Measurements from ENCODE around the gene LINGO4. TPM values are rescaled to one million over a fixed set of nuclear protein-coding genes. Genes with fewer than 3 reads are reported as not detected.

Gene LINGO4
- total and polyA plus RNA-seq, 3 donors from 2014 or later, result 1.4 to 3.5 (median 3.1) TPM

DNA sequence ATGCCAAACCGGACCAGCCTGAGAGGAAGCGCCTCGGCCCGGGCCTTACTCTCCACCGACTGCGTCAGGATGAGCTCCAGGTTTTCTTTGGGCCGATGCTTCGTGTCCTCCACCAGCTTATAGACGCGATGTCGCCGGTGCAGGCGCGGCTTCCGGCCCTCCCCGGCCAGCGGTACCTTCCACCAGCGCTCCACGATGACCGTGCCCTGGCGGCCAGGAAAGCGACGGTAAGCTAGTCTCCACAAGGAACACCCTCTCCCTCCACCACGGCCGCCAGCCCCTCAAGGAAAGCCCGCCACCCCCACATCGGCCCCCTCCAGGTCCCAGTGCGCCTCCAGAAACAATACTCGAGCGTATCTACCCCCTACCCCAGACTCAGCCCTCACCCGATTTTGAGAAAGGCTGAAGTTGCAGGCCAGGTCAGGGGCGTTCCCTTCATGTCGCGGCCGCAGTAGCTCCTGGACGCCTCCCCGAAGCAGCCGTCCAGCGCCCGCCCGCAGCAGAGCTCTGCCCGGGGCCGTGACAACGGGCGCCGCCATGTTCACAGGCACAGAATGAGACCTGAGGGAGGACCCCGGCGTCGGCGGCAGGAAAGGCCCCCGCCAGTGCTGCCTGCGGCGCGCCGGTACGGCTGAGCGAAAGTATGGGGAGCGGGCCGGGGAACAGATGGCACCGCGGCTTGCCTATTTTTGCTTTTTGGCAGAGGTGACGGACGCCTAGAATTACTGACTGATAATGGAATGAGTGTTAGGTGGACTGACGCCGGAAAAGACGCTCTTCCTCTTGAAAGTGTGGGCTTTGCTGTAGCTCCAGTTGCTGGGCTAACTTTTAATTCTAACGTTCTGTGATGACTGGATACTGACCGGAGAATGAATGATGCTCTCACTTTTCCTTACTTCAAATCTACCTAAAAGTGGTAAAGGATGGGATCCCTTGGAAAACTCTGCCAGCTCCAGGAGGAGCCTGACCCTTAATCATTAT is 42.0 kb downstream of the LINGO4 start, which contains the start of gene MRPL9:
TSS of gene MRPL9 (minus strand) at position 556 of the 981 bp plus-strand sequence. CDS start at position 539, 17 bp downstream.
- WGBS, 2 donors, result 1 to 2% methylated on average over 35 to 60 of the region's 68 CpGs
- intact Hi-C loops (cut with DNase I; ENCODE audit: low total_unique reads), result no loop called here

DNA sequence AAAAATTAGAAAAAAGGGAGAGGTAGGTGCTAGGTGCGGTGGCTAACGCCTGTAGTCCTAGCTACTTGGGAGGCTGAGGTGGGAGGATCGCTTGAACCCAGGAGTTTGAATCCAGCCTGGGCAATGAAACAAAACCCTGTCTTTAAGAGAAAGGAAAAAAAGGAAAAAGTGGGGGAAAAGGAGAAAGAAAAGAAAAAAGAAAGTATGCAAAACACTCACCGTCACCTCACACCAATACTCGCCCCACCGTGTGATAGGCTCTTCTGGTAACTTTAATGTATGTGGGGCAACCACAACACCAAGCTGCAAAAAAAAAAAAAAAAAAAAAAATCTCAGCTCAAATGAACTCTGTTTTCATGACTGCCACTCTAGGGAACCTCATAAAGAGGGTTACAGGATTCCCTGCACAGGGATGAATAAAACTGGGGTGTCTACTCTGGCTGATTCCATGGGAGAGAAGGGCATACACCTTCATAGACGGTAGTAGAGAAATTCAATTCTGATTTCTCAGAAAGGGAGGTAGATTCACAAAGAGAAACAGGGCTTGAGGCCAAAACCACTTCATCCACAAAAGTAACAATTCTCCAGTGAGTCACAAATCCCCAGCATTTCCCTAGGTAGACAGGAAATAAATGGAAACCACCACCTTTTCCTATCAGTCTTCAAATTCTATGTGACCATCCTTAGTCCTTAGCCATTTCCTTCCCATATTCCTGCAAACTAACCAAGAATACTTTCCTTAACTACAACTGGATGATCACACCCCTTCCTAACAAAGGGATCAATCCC is 44.4 kb downstream of the LINGO4 start:
- Histone ChIP-seq H3K27me3 (no peaks in the 10 kb centered on the region), H3K36me3 (ENCODE audit: low read depth, missing control alignments) (no peaks in the 10 kb centered on the region), H3K9me3 (no peaks in the 10 kb centered on the region), H3K4me3 (no peak overlapping the region), H3K27ac (no peak overlapping the region), H3K4me1 (no peaks in the 10 kb centered on the region)
- TF ChIP-seq, protein P1, sequence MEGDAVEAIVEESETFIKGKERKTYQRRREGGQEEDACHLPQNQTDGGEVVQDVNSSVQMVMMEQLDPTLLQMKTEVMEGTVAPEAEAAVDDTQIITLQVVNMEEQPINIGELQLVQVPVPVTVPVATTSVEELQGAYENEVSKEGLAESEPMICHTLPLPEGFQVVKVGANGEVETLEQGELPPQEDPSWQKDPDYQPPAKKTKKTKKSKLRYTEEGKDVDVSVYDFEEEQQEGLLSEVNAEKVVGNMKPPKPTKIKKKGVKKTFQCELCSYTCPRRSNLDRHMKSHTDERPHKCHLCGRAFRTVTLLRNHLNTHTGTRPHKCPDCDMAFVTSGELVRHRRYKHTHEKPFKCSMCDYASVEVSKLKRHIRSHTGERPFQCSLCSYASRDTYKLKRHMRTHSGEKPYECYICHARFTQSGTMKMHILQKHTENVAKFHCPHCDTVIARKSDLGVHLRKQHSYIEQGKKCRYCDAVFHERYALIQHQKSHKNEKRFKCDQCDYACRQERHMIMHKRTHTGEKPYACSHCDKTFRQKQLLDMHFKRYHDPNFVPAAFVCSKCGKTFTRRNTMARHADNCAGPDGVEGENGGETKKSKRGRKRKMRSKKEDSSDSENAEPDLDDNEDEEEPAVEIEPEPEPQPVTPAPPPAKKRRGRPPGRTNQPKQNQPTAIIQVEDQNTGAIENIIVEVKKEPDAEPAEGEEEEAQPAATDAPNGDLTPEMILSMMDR (IDR thresholded peaks at IDR 0.05), result no peak
- no peak for TF ChIP-seq POLR2A (IDR thresholded peaks at IDR 0.05)
- no peak for DNase-seq
- intact Hi-C loops (cut with DNase I; ENCODE audit: low total_unique reads), result no loop called here
- WGBS, 2 donors, result 86 to 96% methylated on average over 7 of the region's 7 CpGs

More for the DNA sequence above, 42.0 kb downstream of the LINGO4 start, which contains the start of gene MRPL9:
- Histone ChIP-seq H3K9me3 (no peaks in the 10 kb centered on the region), H3K4me1 (no peaks in the 10 kb centered on the region), H3K27ac (peak within 1 kb of the TSS; percentile 80 to 84), H3K36me3 (ENCODE audit: low read depth, missing control alignments) (no peaks in the 10 kb centered on the region), H3K27me3 (no peaks in the 10 kb centered on the region), H3K4me3 (peak within 1 kb of the TSS; percentile 79 to 85)
- TF ChIP-seq POLR2A (IDR thresholded peaks at IDR 0.05), result no peak
- TF ChIP-seq, protein P1 (IDR thresholded peaks at IDR 0.05), result peak in 1 of 3 experiments; percentile 10
- DNase-seq, result peak; percentile 92

DNA sequence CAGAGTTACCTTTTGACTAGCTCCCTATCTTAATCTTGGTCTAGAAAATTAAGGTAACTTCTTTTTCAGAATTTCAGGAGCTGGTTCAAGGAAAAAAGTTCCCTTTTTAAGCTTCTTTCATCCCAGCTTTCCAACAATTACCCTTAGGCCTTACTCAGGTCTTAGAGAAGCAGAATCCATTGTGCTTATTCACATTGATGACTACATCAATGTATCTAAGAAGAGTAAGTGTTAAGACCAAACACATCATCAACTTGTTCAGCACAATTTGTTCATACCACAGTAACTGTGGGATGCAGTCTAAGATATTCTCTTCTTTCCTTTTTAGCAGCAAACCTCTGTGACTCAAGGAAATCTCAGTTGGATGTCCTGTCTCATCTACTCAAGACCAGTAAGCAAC is 46.0 kb downstream of the LINGO4 start:
- no peak for DNase-seq
- Histone ChIP-seq H3K27me3 (no peaks in the 10 kb centered on the region), H3K4me1 (no peaks in the 10 kb centered on the region), H3K27ac (no peak overlapping the region), H3K36me3 (ENCODE audit: low read depth, missing control alignments) (no peaks in the 10 kb centered on the region), H3K9me3 (no peaks in the 10 kb centered on the region), H3K4me3 (no peak overlapping the region)
- TF ChIP-seq, protein P1 (IDR thresholded peaks at IDR 0.05), result no peak
- TF ChIP-seq POLR2A (IDR thresholded peaks at IDR 0.05), result no peak
- intact Hi-C loops (cut with DNase I; ENCODE audit: low total_unique reads), result no loop called here

DNA sequence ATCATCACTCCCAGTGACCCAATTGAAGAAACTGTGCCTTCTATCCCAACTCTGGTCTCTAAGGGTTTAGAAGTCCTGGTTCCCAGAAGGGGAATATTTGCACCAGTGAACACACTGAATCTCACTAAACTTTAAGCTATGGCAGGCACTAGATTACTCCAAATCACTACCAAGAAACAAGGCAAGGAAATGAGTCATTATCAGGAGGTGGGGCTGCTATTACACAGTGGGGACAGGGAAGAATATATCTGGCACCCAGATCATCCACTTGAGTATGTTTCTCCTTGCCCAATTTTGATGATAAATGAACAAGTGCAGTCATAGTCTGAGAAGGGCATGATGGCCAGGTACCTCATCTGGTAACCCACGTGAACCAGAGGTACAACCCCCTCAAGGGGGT is 48.9 kb downstream of the LINGO4 start:
- no peak for DNase-seq
- Histone ChIP-seq H3K27ac (no peak overlapping the region), H3K9me3 (no peaks in the 10 kb centered on the region), H3K36me3 (ENCODE audit: low read depth, missing control alignments) (no peaks in the 10 kb centered on the region), H3K4me3 (no peak overlapping the region), H3K4me1 (no peaks in the 10 kb centered on the region), H3K27me3 (no peaks in the 10 kb centered on the region)
- intact Hi-C loops (cut with DNase I; ENCODE audit: low total_unique reads), result no loop called here
- no peak for TF ChIP-seq POLR2A (IDR thresholded peaks at IDR 0.05)
- TF ChIP-seq, protein P1 (IDR thresholded peaks at IDR 0.05), result no peak
- WGBS, 2 donors, result 75 to 88% methylated on average over 1 of the region's 1 CpG

Small RNA genes lying within 50 kb of the gene (small RNA-seq; reads per million reads assigned to genes)
- 0 reads per million in 2 donors for gene RF00019

Other genes with a start within 250 kb of the LINGO4 start
- 10 to 100 TPM; 42.8 to 44.4 TPM for gene SNX27, start 193.4 kb downstream of the LINGO4 start, total RNA-seq
- gene SNX27, start 193.4 kb downstream of the LINGO4 start, polyA plus RNA-seq (ENCODE audit: insufficient read depth, low read depth, low replicate concordance), result 24.7 TPM
- gene CELF3, start 88.6 kb downstream of the LINGO4 start, total RNA-seq, result 1 to 10 TPM; 3.2 to 4.6 TPM
- 2.6 TPM for gene CELF3, start 88.6 kb downstream of the LINGO4 start, polyA plus RNA-seq (ENCODE audit: insufficient read depth, low read depth, low replicate concordance)
- gene RIIAD1, start 83.9 kb downstream of the LINGO4 start, total RNA-seq, result 10 to 100 TPM in 1 of 2 donors, 1 to 10 TPM in 1; 6.4 to 30.2 TPM
- 20.5 TPM for gene RIIAD1, start 83.9 kb downstream of the LINGO4 start, polyA plus RNA-seq (ENCODE audit: insufficient read depth, low read depth, low replicate concordance)
- gene MRPL9, start 41.9 kb downstream of the LINGO4 start, total RNA-seq, result 10 to 100 TPM; 53.5 to 70.6 TPM
- 75.0 TPM for gene MRPL9, start 41.9 kb downstream of the LINGO4 start, polyA plus RNA-seq (ENCODE audit: insufficient read depth, low read depth, low replicate concordance)
- gene TDRKH, start 14.9 kb downstream of the LINGO4 start, total RNA-seq, result 10 to 100 TPM; 26.3 to 31.5 TPM
- 50.9 TPM for gene TDRKH, start 14.9 kb downstream of the LINGO4 start, polyA plus RNA-seq (ENCODE audit: insufficient read depth, low read depth, low replicate concordance)
- 10 to 100 TPM; 55.4 to 70.4 TPM for gene RORC, start 26.4 kb upstream of the LINGO4 start, total RNA-seq
- gene RORC, start 26.4 kb upstream of the LINGO4 start, polyA plus RNA-seq (ENCODE audit: insufficient read depth, low read depth, low replicate concordance), result 30.9 TPM
- 1 to 10 TPM; 1.4 to 2.0 TPM for gene C2CD4D, start 34.4 kb upstream of the LINGO4 start, total RNA-seq
- gene C2CD4D, start 34.4 kb upstream of the LINGO4 start, polyA plus RNA-seq (ENCODE audit: insufficient read depth, low read depth, low replicate concordance), result 0.29 TPM
- not detected for gene THEM5, start 48.3 kb upstream of the LINGO4 start, total RNA-seq
- gene THEM5, start 48.3 kb upstream of the LINGO4 start, polyA plus RNA-seq (ENCODE audit: insufficient read depth, low read depth, low replicate concordance), result 0.57 TPM
- 10 to 100 TPM; 35.0 to 42.0 TPM for gene THEM4, start 104.1 kb upstream of the LINGO4 start, total RNA-seq
- gene THEM4, start 104.1 kb upstream of the LINGO4 start, polyA plus RNA-seq (ENCODE audit: insufficient read depth, low read depth, low replicate concordance), result 33.5 TPM
- gene S100A10, start 188.4 kb upstream of the LINGO4 start, total RNA-seq, result 100 to 1,000 TPM in 1 of 2 donors, 10 to 100 TPM in 1; 92.4 to 110 TPM
- 364 TPM for gene S100A10, start 188.4 kb upstream of the LINGO4 start, polyA plus RNA-seq (ENCODE audit: insufficient read depth, low read depth, low replicate concordance)
- 10 to 100 TPM; 80.2 to 86.9 TPM for gene S100A11, start 231.6 kb upstream of the LINGO4 start, total RNA-seq
- gene S100A11, start 231.6 kb upstream of the LINGO4 start, polyA plus RNA-seq (ENCODE audit: insufficient read depth, low read depth, low replicate concordance), result 275 TPM